Fibroblast of the aortic adventitia (primary cell): ENCODE measurements around the gene ROPN1. TPM values are rescaled to one million over a fixed set of nuclear protein-coding genes. Genes with fewer than 3 reads are reported as not detected.
A peak's percentile ranks its signal among the peaks of the same experiment; 100 is the strongest.
"Not testable (repeated sequence)": the region's sequence is repeated elsewhere in the genome, so short reads cannot be mapped to it uniquely, and the experiment has no call there.

Experiments used
- DNase-seq: peaks from one replicate; pipeline ENCODE4 v3.0.0-alpha.2; 2010; ENCODE audit warnings: low read depth
- H3K4me3 ChIP-seq: 2 replicates; pipeline ENCODE4 v1.5.1; 2011; ENCODE audit warnings: low read depth, mild to moderate bottlenecking, control low read depth, low read length, moderate library complexity
- CTCF ChIP-seq: IDR thresholded peaks from 2 replicates; pipeline ENCODE4 v1.5.1; 2011; ENCODE audit warnings: mild to moderate bottlenecking, low read length, control low read depth, inconsistent platforms; ENCODE audit not compliant: insufficient read depth
- total RNA-seq: library from RNA; depleted of rRNA; stranded (reverse); fragments of >200 nt; gene quantifications from 2 replicates; pipeline ENCODE4 v1.2.3, GENCODE V29; 2012; ENCODE audit warnings: low replicate concordance

Gene ROPN1
- total RNA-seq, 1 donor: not detected

GRCh38 chr3:124016483-124016882, 24.6 kb upstream of the ROPN1 start:
- not testable (repeated sequence) for H3K4me3 ChIP-seq
- DNase-seq: peak; percentile 5
- TF ChIP-seq CTCF: peak; percentile 34

GRCh38 chr3:124014366-124014942, 22.5 kb upstream of the ROPN1 start:
- TF ChIP-seq CTCF: no peak
- H3K4me3 ChIP-seq: no peak overlapping the region
- peak; percentile 50 for DNase-seq

GRCh38 chr3:124008321-124008720, 16.4 kb upstream of the ROPN1 start:
- not testable (repeated sequence) for H3K4me3 ChIP-seq, DNase-seq

GRCh38 chr3:124007186-124007585, 15.3 kb upstream of the ROPN1 start:
- no peak for TF ChIP-seq CTCF
- DNase-seq: peak; percentile 1
- H3K4me3 ChIP-seq: no peak overlapping the region

- not testable (repeated sequence) for H3K4me3 ChIP-seq, DNase-seq
Measured at GRCh38 chr3:124002405-124003079, 10.6 kb upstream of the ROPN1 start.

GRCh38 chr3:124001366-124001765, 9.4 kb upstream of the ROPN1 start:
- not testable (repeated sequence) for DNase-seq, H3K4me3 ChIP-seq

GRCh38 chr3:123997543-123997942, 5.6 kb upstream of the ROPN1 start:
- TF ChIP-seq CTCF: no peak
- no peak for DNase-seq
- no peak overlapping the region for H3K4me3 ChIP-seq

- TF ChIP-seq CTCF: no peak
- DNase-seq: no peak
- H3K4me3 ChIP-seq: no peak overlapping the region
Measured at GRCh38 chr3:123993818-123994217, 1.9 kb upstream of the ROPN1 start.
